AG04450 (cell line): Measurements from ENCODE around the gene KCTD8. TPM values are rescaled to one million over a fixed set of nuclear protein-coding genes. Genes with fewer than 3 reads are reported as not detected.

Source experiments
- CTCF ChIA-PET: fragments of 300-600, 350-600 bp; formaldehyde crosslinking; extraction: SDS; loops from one replicate; lab custom pipeline; 2022; ENCODE audit warnings: antibody characterized with exemption, inconsistent platforms; lab: Charles Lee
- POLR2A ChIA-PET: fragments of 350-600 bp; formaldehyde crosslinking; extraction: SDS; loops from one replicate; lab custom pipeline; 2021; ENCODE audit warnings: antibody characterized with exemption, inconsistent platforms; lab: Yijun Ruan, JAX
- DNase-seq: peaks from one replicate; pipeline ENCODE4 v3.0.0-alpha.2; 2011; ENCODE audit warnings: low read depth, low spot score
- H3K27ac ChIP-seq: one replicate; pipeline ENCODE4 v1.5.1; 2012; ENCODE audit warnings: low read depth, low read length, control low read depth
- H3K27me3 ChIP-seq: one replicate; pipeline ENCODE4 v1.6.0; 2012; ENCODE audit warnings: low read length; ENCODE audit not compliant: control insufficient read depth, insufficient read depth
- H3K4me3 ChIP-seq: 2 replicates; pipeline ENCODE4 v1.5.1; 2011; ENCODE audit warnings: mild to moderate bottlenecking, low read depth, low read length, control low read depth
- H3K9me3 ChIP-seq: 2 replicates; pipeline ENCODE4 v1.5.1; 2012; ENCODE audit warnings: low read length; ENCODE audit not compliant: control insufficient read depth, insufficient read depth
- CTCF ChIP-seq: IDR thresholded peaks from 2 replicates; pipeline ENCODE4 v1.5.1; 2011; ENCODE audit warnings: low read depth, low read length, control low read depth, inconsistent platforms
- polyA plus RNA-seq: library from polyadenylated mRNA; depleted of rRNA; stranded (reverse); fragments of >200 nt; gene quantifications from 2 replicates; pipeline ENCODE4 v1.2.3, GENCODE V29; 2011

The KCTD8 gene
- polyA plus RNA-seq, 1 experiment = 0.05 TPM

- CTCF ChIA-PET = no interaction called here
Observed at GRCh38 chr4:44446191-44446590, 2.4 kb downstream of the KCTD8 start.

GRCh38 chr4:44438687-44439086 lies 9.9 kb downstream of the KCTD8 start:
- CTCF ChIA-PET = interaction anchor here (1.2 kb wide), 1 partner anchor 10 kb away, joined by 6 read pairs; the partner anchor contains the start of gene KCTD8
- POLR2A ChIA-PET = no interaction called here
- no peak for DNase-seq
- TF ChIP-seq CTCF = no peak
- no peaks in the 10 kb centered on the region for H3K9me3 ChIP-seq
- no peak overlapping the region for H3K4me3 ChIP-seq
- no peak overlapping the region for H3K27ac ChIP-seq
- H3K27me3 ChIP-seq = no peaks in the 10 kb centered on the region

More at GRCh38 chr4:44446191-44446590, 2.4 kb downstream of the KCTD8 start:
- Histone ChIP-seq H3K27ac (no peak overlapping the region), H3K9me3 (peaks cover 9% of the 10 kb centered on the region; the same call in 1 of the 2 replicates), H3K4me3 (no peak overlapping the region), H3K27me3 (peaks cover 18% of the 10 kb centered on the region)
- no peak for TF ChIP-seq CTCF
- no peak for DNase-seq
- POLR2A ChIA-PET = no interaction called here

DNA sequence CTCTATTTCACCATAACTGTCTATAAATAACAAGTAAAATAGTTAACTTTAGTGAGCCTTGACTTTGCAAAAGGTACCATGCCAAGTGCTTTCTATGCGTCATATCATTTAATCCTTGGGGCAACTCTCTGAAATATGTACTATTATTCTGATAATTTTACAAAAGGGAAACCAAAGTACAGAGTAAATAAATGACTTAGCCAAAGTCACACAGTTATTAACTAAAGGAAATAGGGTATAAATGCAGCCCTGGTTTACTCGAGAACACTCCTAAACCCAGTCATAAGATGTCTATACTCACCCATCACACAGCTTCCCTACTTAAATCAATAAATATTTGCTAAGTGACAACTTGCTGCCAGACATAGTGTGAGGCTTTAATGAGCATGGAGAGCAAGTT lies 14.4 kb downstream of the KCTD8 start:
- H3K27ac ChIP-seq = no peak overlapping the region
- H3K9me3 ChIP-seq = no peaks in the 10 kb centered on the region
- H3K4me3 ChIP-seq = no peak overlapping the region
- CTCF ChIA-PET = no interaction called here
- no peak for DNase-seq
- H3K27me3 ChIP-seq = no peaks in the 10 kb centered on the region
- no peak for TF ChIP-seq CTCF
- POLR2A ChIA-PET = no interaction called here

- DNase-seq = no peak
- Histone ChIP-seq H3K9me3 (no peaks in the 10 kb centered on the region), H3K4me3 (no peak overlapping the region), H3K27me3 (no peaks in the 10 kb centered on the region), H3K27ac (no peak overlapping the region)
- TF ChIP-seq CTCF = peak; percentile 36
- CTCF ChIA-PET = interaction anchor here (0.7 to 0.9 kb wide), 2 partner anchors 16 to 24 kb away, joined by 3 read pairs; no protein-coding TSS in a partner anchor
- POLR2A ChIA-PET = no interaction called here
Observed at GRCh38 chr4:44425614-44426208, 22.9 kb downstream of the KCTD8 start.

GRCh38 chr4:44422912-44423311 lies 25.7 kb downstream of the KCTD8 start:
- H3K27ac ChIP-seq = no peak overlapping the region
- no peak overlapping the region for H3K4me3 ChIP-seq
- no peak for DNase-seq
- ChIA-PET POLR2A (no interaction called here), CTCF (no interaction called here)
- TF ChIP-seq CTCF = no peak
- no peaks in the 10 kb centered on the region for H3K9me3 ChIP-seq
- no peaks in the 10 kb centered on the region for H3K27me3 ChIP-seq
